GM19240 (cell line): ENCODE results near the gene ZSCAN29.

ENCODE experiments used
- DNase-seq: peaks from one replicate; pipeline ENCODE4 v3.0.0; 2011; ENCODE audit warnings: low spot score; ENCODE audit not compliant: insufficient read length

ZSCAN29 gene

DNA sequence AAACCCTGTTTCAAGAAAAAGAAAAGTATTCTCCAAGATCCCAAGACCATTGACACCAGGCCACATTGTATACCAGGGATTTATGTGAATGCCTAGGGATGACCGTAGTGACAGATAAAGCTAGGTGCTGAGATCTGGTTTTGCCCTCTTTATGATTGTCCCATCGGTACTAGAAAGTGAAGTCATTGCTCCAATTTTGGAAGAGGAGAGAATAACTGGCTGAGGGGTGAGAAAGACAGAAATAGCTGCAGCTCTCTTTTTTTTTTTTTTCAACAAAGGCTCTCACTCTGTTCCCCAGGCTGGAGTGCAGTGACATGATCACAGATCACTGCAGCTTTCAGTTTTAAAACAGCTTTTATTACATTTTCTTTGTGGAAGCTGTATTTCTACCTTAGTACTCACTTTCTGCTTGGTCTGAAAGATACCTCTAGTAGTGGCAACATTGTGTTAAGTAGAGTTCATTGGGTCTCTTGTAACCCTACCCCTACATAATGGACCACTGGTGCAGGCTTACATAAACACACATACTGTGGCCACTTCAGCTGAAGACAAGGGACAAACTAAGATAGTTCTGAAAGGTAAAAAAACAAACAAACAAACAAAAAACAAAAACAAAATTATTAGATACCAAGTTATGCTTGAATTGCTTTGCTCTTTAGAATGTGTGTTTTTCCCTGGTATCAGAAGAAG, 18.0 kb downstream of the ZSCAN29 start:
- no peak for DNase-seq

GRCh38 chr15:43347114-43347513, 23.7 kb downstream of the ZSCAN29 start:
- DNase-seq: no peak

GRCh38 chr15:43346305-43346704, 24.5 kb downstream of the ZSCAN29 start:
- no peak for DNase-seq

GRCh38 chr15:43330780-43331087, 40.1 kb downstream of the ZSCAN29 start:
- DNase-seq: no peak

DNA sequence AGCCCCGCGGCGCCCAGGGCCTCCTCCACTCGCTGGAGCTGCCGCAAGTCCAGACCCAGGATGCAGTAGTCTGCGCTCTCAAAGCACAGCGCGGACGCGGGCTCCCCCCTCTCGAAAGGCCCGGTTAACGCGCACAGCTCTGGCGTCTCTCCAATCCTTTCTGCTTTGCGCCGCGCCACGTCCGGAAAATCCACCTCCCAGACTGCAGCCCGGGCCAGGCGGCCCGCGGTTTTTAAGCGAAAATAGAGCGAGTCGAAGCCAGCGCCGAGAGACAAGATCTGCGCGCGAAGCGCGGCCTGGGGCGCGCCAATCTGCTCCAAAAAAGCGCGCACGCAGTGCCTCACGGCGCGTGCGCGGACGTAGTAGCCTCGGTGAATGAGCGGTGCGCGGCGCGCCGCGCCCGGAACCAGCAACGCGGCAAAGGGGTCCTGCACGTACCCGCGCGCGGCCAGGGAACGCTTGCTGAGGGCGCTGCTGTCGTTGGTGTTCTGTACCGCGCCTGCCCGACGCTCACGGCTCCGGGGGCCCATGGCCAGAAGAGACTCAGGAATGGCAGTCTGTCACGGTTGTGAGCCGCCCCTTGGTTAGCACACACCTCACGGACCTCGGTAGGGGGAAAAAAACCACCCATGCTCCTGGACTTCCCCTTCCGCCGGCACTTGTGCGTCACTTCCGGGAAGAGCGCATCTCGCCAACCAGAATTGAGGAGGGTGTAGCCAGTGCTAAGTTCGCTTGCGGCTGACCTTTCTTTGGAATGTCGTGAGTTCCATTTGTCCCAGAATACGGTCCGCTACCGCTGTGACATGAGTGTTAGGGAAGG, 40.7 kb downstream of the ZSCAN29 start, which contains the start of gene LCMT2:
LCMT2 (minus strand) TSS at position 614 of the 820 bp plus-strand sequence; CDS start at position 530, 84 bp downstream.
- peak; percentile 71 for DNase-seq

DNA sequence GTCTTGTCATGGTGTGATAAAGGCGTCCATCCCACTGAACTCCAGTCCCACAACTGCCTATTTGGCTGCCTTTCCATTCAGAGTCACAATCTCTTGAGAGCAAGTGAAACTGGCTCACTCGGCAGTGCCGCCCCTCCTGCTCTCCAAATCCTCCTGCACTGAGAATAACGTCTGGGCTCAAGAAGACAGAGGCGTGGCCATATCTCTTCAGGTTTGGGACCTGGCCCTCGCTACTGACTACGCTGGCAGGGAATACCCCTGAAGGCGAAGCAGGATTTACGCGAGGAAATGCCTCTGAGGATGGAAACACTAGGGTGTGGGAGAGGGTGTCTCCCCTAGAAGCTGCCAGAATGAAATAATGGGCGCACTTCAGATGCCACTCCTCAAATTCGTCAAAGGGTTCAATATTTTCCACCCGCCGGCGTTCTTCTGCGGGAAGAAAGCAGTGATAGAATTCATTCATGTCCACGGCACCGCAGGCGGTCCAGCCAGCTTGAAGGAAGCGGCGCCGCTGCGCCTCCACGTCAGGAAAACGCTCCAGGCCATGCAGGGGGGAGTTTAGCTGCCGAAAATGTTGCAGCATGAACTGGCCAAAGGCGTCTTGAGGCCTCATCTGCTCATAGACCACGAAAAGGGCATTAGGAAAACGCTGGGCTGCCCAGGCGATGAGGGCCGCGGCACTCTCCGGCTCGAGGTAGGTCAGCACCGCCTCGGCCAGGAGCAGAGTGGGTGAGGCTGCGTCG, 41.5 kb downstream of the ZSCAN29 start:
- DNase-seq: no peak

DNA sequence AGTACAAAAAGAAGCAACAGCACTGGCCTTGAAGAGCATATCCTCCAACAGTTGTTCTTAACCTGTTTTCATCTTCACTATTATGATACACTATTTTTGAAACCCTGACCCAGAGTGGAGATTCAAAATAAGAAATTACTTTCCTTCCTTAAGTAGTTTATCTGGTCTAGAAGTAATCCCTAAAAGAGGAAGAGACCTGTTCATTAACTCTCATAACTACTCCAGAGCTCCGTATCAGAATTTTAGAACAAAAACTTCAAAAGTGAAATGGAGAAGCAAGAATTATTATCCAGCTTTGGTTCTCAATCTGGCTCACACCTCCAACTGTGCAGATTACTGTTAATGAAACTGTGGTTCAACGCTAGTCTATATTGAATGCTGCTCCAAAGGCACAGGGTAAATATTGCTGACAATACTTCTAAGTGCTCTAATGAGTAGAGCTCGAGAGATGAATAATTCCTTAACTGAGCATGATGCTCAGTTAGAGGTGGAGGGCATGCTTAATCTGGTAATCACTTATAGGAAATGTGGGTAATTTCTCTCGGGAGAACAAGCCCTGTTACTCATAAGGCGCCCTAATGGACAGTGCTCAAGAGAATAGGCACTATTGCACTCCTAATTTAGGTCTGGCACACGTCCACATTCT, 45.7 kb downstream of the ZSCAN29 start:
- no peak for DNase-seq

DNA sequence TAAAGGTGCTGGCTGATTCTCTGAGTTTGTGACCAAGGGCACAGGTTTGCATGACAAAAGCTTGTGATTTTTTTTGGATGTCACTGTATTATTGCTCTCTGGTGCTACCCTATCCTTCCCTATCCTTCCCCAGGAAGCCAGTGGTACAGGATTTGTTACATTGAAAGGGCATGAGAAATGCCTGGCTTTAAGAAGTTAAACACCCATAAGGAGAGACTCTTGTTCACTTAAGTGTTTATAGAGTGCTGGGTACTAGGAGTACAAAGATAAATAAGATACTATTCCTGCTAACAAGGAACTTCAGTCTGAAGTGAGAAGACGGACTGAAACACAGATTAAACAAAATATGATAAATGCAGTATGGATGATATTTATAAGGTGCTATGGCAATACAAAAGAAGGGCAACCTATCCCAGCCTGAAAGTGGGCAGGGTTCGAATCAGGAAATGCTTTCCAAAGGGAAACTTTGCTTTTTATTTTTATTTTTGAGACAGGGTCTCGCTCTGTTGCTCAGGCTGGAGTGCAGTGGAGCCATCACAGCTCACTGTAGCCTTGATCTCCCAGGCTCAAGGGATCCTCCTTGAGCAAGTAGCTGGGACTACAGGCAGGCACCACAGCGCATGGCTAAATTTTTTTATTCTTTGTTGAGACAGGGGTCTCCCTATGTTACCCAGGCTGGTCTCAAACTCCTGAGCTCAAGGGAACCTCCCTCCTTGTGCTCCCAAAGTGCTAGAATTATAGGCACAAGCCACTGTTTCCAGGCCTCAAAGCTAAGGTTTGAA, 51.7 kb downstream of the ZSCAN29 start:
- no peak for DNase-seq

GRCh38 chr15:43317566-43318184, 53.2 kb downstream of the ZSCAN29 start:
- no peak for DNase-seq

GRCh38 chr15:43316971-43317346, 53.9 kb downstream of the ZSCAN29 start:
- no peak for DNase-seq

DNA sequence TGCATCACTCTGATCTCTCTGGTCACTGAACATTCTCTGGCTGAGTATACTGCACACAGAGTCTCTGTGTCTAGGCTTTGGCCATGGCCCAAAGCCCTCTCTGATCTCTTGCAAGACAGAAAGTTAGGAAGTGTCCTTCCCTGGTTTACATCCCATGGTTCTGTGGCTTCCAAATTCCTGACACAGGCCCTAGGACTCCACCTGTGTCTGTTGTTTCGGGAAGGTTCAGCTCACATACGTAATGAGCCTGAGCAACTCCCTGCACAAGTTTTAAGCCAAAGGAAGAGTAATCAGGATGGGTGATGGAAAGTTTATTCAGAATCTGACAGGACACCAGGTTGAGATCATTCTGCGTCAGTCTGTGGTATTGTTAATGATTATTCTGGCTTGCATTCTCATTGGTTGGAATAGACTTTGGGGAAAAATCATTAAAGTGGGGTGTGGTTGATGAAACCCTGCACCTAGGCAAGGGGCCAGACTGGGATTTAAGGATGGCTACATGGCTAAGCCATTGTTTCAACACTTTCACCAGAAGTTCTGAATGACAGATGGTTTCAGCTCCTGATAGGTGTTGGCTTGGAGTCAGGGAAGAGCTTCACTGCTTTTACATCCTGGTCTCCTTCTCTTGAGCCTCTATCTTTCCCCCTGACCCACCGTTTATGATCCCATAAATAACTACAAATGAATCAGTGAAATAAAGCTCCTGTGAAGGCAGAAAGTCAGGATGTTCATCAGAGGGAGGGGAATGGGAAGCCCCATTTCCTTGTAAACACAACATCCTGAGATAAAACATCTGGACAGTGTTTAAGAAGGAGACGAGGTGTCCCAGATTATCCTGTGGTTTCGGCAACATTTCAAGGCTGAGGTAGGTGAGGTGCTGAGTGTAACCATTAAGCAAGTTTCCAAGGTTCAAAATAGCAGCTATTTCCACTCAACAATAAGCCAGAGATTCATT, 54.5 kb downstream of the ZSCAN29 start:
- no peak for DNase-seq

GRCh38 chr15:43314171-43314570, 56.7 kb downstream of the ZSCAN29 start:
- no peak for DNase-seq

DNA sequence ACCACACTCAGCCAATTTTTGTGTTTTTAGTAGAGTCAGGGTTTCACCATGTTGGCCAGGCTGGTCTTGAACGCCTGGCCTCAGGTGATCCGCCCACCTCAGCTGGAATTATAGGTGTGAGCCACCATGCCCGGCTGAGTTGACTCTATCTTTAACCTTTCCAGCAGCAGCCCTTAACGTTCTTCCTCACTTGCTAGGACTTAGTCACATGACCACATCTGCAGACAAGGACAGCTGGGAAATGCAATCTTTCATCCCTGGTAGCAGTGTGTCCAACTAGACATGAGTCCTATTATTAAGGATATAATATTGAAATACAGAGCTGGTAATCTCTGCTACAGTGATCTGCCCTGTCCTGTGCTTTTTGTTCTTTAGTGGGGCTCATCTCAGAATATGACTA, 58.5 kb downstream of the ZSCAN29 start:
- no peak for DNase-seq
